ENCODE results near the gene PALM2AKAP2. TPM values are rescaled to one million over a fixed set of nuclear protein-coding genes. Genes with fewer than 3 reads are reported as not detected.

PALM2AKAP2 gene
- total and polyA plus RNA-seq, 9 of the 15 experiments (the other 6 are each of a cell fraction or from before 2014, with no cell fraction given) = not detected

DNA sequence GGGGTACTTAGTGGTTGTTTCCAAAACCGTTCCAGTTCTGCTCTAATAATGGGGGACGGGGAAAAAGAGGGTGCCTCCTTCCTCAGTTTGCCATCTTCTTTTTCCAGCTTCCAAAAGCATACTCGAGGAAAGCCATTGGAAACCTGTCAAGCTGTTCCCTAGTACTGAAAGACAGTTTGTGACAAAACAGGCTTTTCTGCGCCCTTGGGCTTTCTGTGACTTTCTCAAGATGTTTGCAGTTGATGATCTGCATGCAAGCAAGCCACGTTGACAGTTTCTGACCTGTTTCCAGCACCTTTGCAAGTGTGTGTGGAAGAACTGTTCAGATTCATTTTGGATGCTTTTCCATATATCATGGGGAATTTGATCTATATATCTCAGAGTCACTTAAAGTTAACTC, 26.7 kb upstream of the PALM2AKAP2 start (continued):
- TF ChIP-seq ELF4 (CRISPR knock-in tag; IDR thresholded peaks at IDR 0.05) (no peak), THRAP3 (IDR thresholded peaks at IDR 0.05; ENCODE audit: borderline replicate concordance) (no peak)
- TF ChIP-seq, protein P1, sequence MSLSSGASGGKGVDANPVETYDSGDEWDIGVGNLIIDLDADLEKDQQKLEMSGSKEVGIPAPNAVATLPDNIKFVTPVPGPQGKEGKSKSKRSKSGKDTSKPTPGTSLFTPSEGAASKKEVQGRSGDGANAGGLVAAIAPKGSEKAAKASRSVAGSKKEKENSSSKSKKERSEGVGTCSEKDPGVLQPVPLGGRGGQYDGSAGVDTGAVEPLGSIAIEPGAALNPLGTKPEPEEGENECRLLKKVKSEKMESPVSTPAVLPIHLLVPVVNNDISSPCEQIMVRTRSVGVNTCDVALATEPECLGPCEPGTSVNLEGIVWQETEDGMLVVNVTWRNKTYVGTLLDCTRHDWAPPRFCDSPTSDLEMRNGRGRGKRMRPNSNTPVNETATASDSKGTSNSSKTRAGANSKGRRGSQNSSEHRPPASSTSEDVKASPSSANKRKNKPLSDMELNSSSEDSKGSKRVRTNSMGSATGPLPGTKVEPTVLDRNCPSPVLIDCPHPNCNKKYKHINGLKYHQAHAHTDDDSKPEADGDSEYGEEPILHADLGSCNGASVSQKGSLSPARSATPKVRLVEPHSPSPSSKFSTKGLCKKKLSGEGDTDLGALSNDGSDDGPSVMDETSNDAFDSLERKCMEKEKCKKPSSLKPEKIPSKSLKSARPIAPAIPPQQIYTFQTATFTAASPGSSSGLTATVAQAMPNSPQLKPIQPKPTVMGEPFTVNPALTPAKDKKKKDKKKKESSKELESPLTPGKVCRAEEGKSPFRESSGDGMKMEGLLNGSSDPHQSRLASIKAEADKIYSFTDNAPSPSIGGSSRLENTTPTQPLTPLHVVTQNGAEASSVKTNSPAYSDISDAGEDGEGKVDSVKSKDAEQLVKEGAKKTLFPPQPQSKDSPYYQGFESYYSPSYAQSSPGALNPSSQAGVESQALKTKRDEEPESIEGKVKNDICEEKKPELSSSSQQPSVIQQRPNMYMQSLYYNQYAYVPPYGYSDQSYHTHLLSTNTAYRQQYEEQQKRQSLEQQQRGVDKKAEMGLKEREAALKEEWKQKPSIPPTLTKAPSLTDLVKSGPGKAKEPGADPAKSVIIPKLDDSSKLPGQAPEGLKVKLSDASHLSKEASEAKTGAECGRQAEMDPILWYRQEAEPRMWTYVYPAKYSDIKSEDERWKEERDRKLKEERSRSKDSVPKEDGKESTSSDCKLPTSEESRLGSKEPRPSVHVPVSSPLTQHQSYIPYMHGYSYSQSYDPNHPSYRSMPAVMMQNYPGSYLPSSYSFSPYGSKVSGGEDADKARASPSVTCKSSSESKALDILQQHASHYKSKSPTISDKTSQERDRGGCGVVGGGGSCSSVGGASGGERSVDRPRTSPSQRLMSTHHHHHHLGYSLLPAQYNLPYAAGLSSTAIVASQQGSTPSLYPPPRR (CRISPR knock-in tag; IDR thresholded peaks at IDR 0.05; ENCODE audit: borderline replicate concordance) = no peak
- TF ChIP-seq, protein P2, sequence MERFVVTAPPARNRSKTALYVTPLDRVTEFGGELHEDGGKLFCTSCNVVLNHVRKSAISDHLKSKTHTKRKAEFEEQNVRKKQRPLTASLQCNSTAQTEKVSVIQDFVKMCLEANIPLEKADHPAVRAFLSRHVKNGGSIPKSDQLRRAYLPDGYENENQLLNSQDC (CRISPR knock-in tag; IDR thresholded peaks at IDR 0.05) = no peak

GRCh38 chr9:109755040-109755439, 25.0 kb upstream of the PALM2AKAP2 start:
- Histone ChIP-seq H3K4me3 (no peak overlapping the region), H3K4me1 (replicated peaks in 1 of 2; ENCODE audit: control insufficient read depth in 2 of 2, insufficient read depth in 2 of 2, low read length in 2 of 2) (no peaks in the 10 kb centered on the region), H4K20me1 (replicated peaks; ENCODE audit: control insufficient read depth, insufficient read depth, low read length) (0 out of 2 replicates have a peak, but pooled peaks cover 4% of the 10 kb centered on the region), H3K9me3 (replicated peaks; ENCODE audit: control insufficient read depth, insufficient read depth, low read depth, low read length) (no peaks in the 10 kb centered on the region), H3K79me2 (ENCODE audit: control insufficient read depth, insufficient read depth, low read length) (no peaks in the 10 kb centered on the region), H3K9me1 (ENCODE audit: control insufficient read depth, insufficient read depth, low read length) (no peaks in the 10 kb centered on the region), H3K36me3 (ENCODE audit: control insufficient read depth, insufficient read depth, low read length) (no peaks in the 10 kb centered on the region), H3K27ac (ENCODE audit: extremely low read depth, low read depth, low read length) (no peak overlapping the region), H3K27me3 (ENCODE audit: control insufficient read depth in 2 of 2, insufficient read depth in 2 of 2, low read length in 2 of 2) (no peaks in the 10 kb centered on the region), H3K9ac (ENCODE audit: insufficient read depth in 1 of 2, low read depth in 2 of 2, low read length in 2 of 2) (no peak overlapping the region), H3K4me2 (ENCODE audit: insufficient read depth, low read length) (no peak overlapping the region), H2AFZ (ENCODE audit: low read depth, low read length) (no peak overlapping the region)
- 0% methylated on average over 2 of the region's 2 CpGs for WGBS (ENCODE audit: insufficient coverage, low coverage, missing lambda C conversion rate)
- CTCF ChIA-PET (ENCODE audit: low intra/inter-chr PET ratio) = no interaction called here
- in situ Hi-C loops (cut with MboI) (no loop called here), intact Hi-C loops (cut with micrococcal nuclease) (no loop called here)
- no peak for DNase-seq (ENCODE audit: extremely low read depth in 1 of 4, low spot score in 3 of 4)
- POLR2A ChIA-PET = no interaction called here
- FAIRE-seq = no peak
- no TSS peak for BruUV-seq (replicated peaks)
- ATAC-seq = no peak
- TF ChIP-seq ZBTB2 (IDR thresholded peaks at IDR 0.05) = no peak
- no peak for TF ChIP-seq ZSCAN29 (IDR thresholded peaks at IDR 0.05)
- no peak for TF ChIP-seq SRSF9 (IDR thresholded peaks at IDR 0.05; ENCODE audit: borderline replicate concordance, low read depth, low read length)
- TF ChIP-seq HBP1 (CRISPR knock-in tag; IDR thresholded peaks at IDR 0.05) = no peak
- no peak for TF ChIP-seq CHCHD3 (CRISPR knock-in tag; IDR thresholded peaks at IDR 0.05)

Data from K562 (cell line).